H9 (cell line): ENCODE results near the gene SLC35F5. TPM values are rescaled to one million over a fixed set of nuclear protein-coding genes. Genes with fewer than 3 reads are reported as not detected.

Experiments used
- DNase-seq: peaks from one replicate; pipeline ENCODE4 v3.0.0-alpha.2; 2017
- H2AFZ ChIP-seq: one replicate; pipeline ENCODE4 v1.6.1; 2013; ENCODE audit warnings: mild to moderate bottlenecking, low read length, control low read depth, moderate library complexity
- H2AK5ac ChIP-seq: 2 replicates; pipeline ENCODE4 v1.6.1; 2013; ENCODE audit warnings: low read length, control low read depth, mixed read lengths; ENCODE audit not compliant: insufficient read length
- H2BK120ac ChIP-seq: one replicate; pipeline ENCODE4 v1.6.1; 2013; ENCODE audit warnings: low read depth, mild to moderate bottlenecking, low read length, control low read depth, inconsistent platforms; ENCODE audit not compliant: poor library complexity, severe bottlenecking
- H2BK12ac ChIP-seq: 2 replicates; pipeline ENCODE4 v1.6.1; 2013; ENCODE audit warnings: low read length, control low read depth, mixed read lengths, low read depth; ENCODE audit not compliant: insufficient read length
- H2BK15ac ChIP-seq: 2 replicates; pipeline ENCODE4 v1.6.1; 2013; ENCODE audit warnings: low read depth, low read length, control low read depth
- H2BK20ac ChIP-seq: one replicate; pipeline ENCODE4 v1.6.1; 2013; ENCODE audit warnings: low read depth, mild to moderate bottlenecking, low read length, control low read depth, inconsistent platforms; ENCODE audit not compliant: poor library complexity, severe bottlenecking
- H2BK5ac ChIP-seq: 2 replicates; pipeline ENCODE4 v1.6.1; 2013; ENCODE audit warnings: low read length, control low read depth, mixed read lengths; ENCODE audit not compliant: insufficient read length
- H3K14ac ChIP-seq: 2 replicates; pipeline ENCODE4 v1.6.1; 2013; ENCODE audit warnings: low read length, control low read depth; ENCODE audit not compliant: insufficient read depth
- H3K18ac ChIP-seq: 2 replicates; pipeline ENCODE4 v1.6.1; 2013; ENCODE audit warnings: low read depth, mild to moderate bottlenecking, mixed read lengths, low read length, control low read depth; ENCODE audit not compliant: insufficient read length
- H3K23ac ChIP-seq: 2 replicates; pipeline ENCODE4 v1.6.1; 2013; ENCODE audit warnings: low read length, control low read depth, mixed read lengths, low read depth; ENCODE audit not compliant: insufficient read length
- H3K23me2 ChIP-seq: 2 replicates; pipeline ENCODE4 v1.6.1; 2013; ENCODE audit warnings: low read depth, mild to moderate bottlenecking, mixed read lengths, low read length, control low read depth; ENCODE audit not compliant: insufficient read length, poor library complexity, severe bottlenecking
- H3K27ac ChIP-seq: 2 replicates; pipeline ENCODE4 v1.5.1; 2013; ENCODE audit warnings: low read length, control low read depth, mixed read lengths, low read depth; ENCODE audit not compliant: insufficient read length
- H3K27me3 ChIP-seq: 2 replicates; pipeline ENCODE4 v1.6.1; 2013; ENCODE audit warnings: low read length, control low read depth, inconsistent platforms; ENCODE audit not compliant: insufficient read depth
- H3K4ac ChIP-seq: 2 replicates; pipeline ENCODE4 v1.6.1; 2013; ENCODE audit warnings: low read depth, mild to moderate bottlenecking, control low read depth, inconsistent platforms, low read length, moderate library complexity
- H3K4me1 ChIP-seq: 2 replicates; pipeline ENCODE4 v1.6.1; 2013; ENCODE audit warnings: low read length, control low read depth, inconsistent platforms; ENCODE audit not compliant: insufficient read depth
- H3K4me2 ChIP-seq: 2 replicates; pipeline ENCODE4 v1.6.1; 2013; ENCODE audit warnings: low read length, control low read depth, mixed read lengths; ENCODE audit not compliant: insufficient read length, insufficient read depth
- H3K56ac ChIP-seq: 2 replicates; pipeline ENCODE4 v1.6.1; 2013; ENCODE audit warnings: low read depth, mild to moderate bottlenecking, mixed read lengths, low read length, control low read depth; ENCODE audit not compliant: insufficient read length
- H3K79me1 ChIP-seq: 2 replicates; pipeline ENCODE4 v1.6.1; 2013; ENCODE audit warnings: low read depth, mild to moderate bottlenecking, moderate library complexity, low read length, control low read depth, inconsistent platforms; ENCODE audit not compliant: insufficient read depth, poor library complexity, severe bottlenecking
- H3K79me2 ChIP-seq: 2 replicates; pipeline ENCODE4 v1.6.1; 2013; ENCODE audit warnings: low read length, control low read depth, inconsistent platforms; ENCODE audit not compliant: insufficient read depth
- H3K9ac ChIP-seq: 2 replicates; pipeline ENCODE4 v1.6.1; 2013; ENCODE audit warnings: low read length, control low read depth, mixed read lengths; ENCODE audit not compliant: insufficient read length; ENCODE audit errors: extremely low read depth
- H3K9me3 ChIP-seq: one replicate; pipeline ENCODE4 v1.6.1; 2013; ENCODE audit warnings: low read depth, low read length, inconsistent platforms; ENCODE audit not compliant: control insufficient read depth
- H3T11ph ChIP-seq: one replicate; pipeline ENCODE4 v1.6.1; 2013; ENCODE audit warnings: mild to moderate bottlenecking, low read length, control low read depth, inconsistent platforms
- H4K20me1 ChIP-seq: one replicate; pipeline ENCODE4 v1.6.1; 2013; ENCODE audit not compliant: control insufficient read depth, insufficient read length, insufficient read depth
- H4K5ac ChIP-seq: 2 replicates; pipeline ENCODE4 v1.6.1; 2013; ENCODE audit warnings: low read depth, mild to moderate bottlenecking, mixed read lengths, low read length, control low read depth; ENCODE audit not compliant: insufficient read length
- H4K8ac ChIP-seq: replicated peaks from 2 replicates; pipeline ENCODE4 v1.6.1; 2013; ENCODE audit warnings: low read length, control low read depth, mixed read lengths, low read depth; ENCODE audit not compliant: insufficient read length
- H4K91ac ChIP-seq: 2 replicates; pipeline ENCODE4 v1.6.1; 2013; ENCODE audit warnings: low read depth, mild to moderate bottlenecking, moderate library complexity, mixed read lengths, low read length, control low read depth; ENCODE audit not compliant: insufficient read length
- H3K27ac Mint-ChIP-seq, 3 experiments: 2 replicates in 2 of 3; 3 replicates in 1 of 3; pipeline ENCODE4 v1.8.0; 2020 to 2021; ENCODE audit warnings: mixed read lengths in 3 of 3, mild to moderate bottlenecking in 1 of 3, moderate library complexity in 1 of 3
- H3K27me3 Mint-ChIP-seq: 2 replicates; pipeline ENCODE4 v1.8.0; 2021; ENCODE audit warnings: low read depth, mild to moderate bottlenecking, moderate library complexity, mixed read lengths
- H3K36me3 Mint-ChIP-seq, 3 experiments: 2 replicates in 2 of 3; 3 replicates in 1 of 3; pipeline ENCODE4 v1.8.0; 2020 to 2021; ENCODE audit warnings: low read depth in 3 of 3, mixed read lengths in 3 of 3; ENCODE audit not compliant: insufficient read depth in 1 of 3
- H3K4me1 Mint-ChIP-seq, 2 experiments: 2 replicates each; pipeline ENCODE4 v1.8.0; 2020; ENCODE audit warnings: mixed read lengths in 2 of 2
- H3K4me3 Mint-ChIP-seq, 2 experiments: 2 replicates in 1 of 2; 3 replicates in 1 of 2; pipeline ENCODE4 v1.8.0; 2020 to 2021; ENCODE audit warnings: mild to moderate bottlenecking in 2 of 2, mixed read lengths in 2 of 2, moderate library complexity in 1 of 2
- H3K9me3 Mint-ChIP-seq, 2 experiments: 2 replicates in 1 of 2; 3 replicates in 1 of 2; pipeline ENCODE4 v1.8.0; 2020; ENCODE audit warnings: mild to moderate bottlenecking in 2 of 2, mixed read lengths in 2 of 2, moderate library complexity in 1 of 2
- WGBS: extraction: QIAGEN DNeasy Blood & Tissue Kit; methylation state at CpG from one replicate; pipeline ENCODE4 v1.1.7; 2013; ENCODE audit warnings: missing lambda C conversion rate, low lambda C conversion rate, mixed read lengths; ENCODE audit not compliant: insufficient read length; ENCODE audit errors: extremely low coverage; 5-methylcytosine and 5-hydroxymethylcytosine counted together
- total RNA-seq: library from RNA; stranded (reverse); gene quantifications from 2 replicates; pipeline ENCODE4 v1.2.1, GENCODE V29; 2021
- TF ChIP-seq, protein P1 (sequence below): fragments of 200-600 bp; sonication (generic); conservative IDR thresholded peaks from 3 replicates; pipeline ENCODE4 v1.8.0; 2021; ENCODE audit warnings: antibody characterized with exemption, mild to moderate bottlenecking

SLC35F5 gene
- total RNA-seq, 1 experiment from 2014 or later: 31.3 TPM

DNA sequence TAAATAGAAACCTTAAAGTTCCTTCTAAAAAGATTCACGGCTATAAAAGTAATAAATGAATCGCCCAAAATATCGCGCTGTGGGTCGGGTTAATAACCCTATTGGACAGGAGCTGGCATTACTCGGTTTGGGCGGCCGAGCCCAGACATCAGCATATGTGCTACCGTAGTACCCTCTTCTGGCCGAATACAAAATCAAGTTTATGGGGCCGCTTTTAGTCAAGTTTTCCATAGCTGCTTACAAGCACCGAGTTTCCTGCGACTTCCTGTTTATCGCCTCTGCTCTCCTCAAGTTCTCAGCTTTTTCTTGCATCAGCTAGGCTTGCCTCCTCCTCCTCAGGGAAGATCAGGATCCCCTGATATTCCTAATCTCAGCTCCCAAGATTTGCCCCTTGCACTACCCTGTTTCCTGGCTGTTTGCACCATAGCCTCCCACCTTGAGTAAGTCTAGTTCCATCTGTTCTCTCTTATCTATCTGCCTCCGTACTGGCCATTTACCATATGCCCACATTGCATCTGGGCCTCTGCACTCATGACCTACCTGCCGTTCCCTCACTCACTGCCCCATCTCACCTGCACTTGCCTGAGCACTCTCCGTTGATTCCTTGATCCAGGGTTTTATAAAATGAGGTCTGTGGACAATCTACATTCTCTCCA, 56.1 kb downstream of the SLC35F5 start:
- H3K9me3 ChIP-seq: no peaks in the 10 kb centered on the region
- Mint-ChIP-seq H3K27ac (peak overlapping the region in 1 of 3 experiments; percentile 49; a peak in 2 of 7 replicates), H3K27me3 (peaks cover 2% of the 10 kb centered on the region), H3K9me3 (peaks cover 8 to 11% of the 10 kb centered on the region in 2 experiments; a peak in 3 of 5 replicates), H3K4me1 (peaks cover 0 to 4% of the 10 kb centered on the region in 2 experiments; a peak in 2 of 4 replicates), H3K36me3 (peaks cover 4 to 10% (median 9%) of the 10 kb centered on the region in 3 experiments), H3K4me3 (no peak overlapping the region)
- no peak overlapping the region for H2BK20ac ChIP-seq
- no peak overlapping the region for H2AFZ ChIP-seq
- no peak overlapping the region for H4K91ac ChIP-seq
- H3K27ac ChIP-seq: no peak overlapping the region
- no peak overlapping the region for H3K4ac ChIP-seq
- no peaks in the 10 kb centered on the region for H3K4me1 ChIP-seq
- no peak overlapping the region; the same call in 1 of the 2 replicates for H3K14ac ChIP-seq
- H3K18ac ChIP-seq: no peak overlapping the region
- no peak overlapping the region for H3K9ac ChIP-seq
- no peak overlapping the region for H4K8ac ChIP-seq
- no peaks in the 10 kb centered on the region for H3K27me3 ChIP-seq
- H3K79me2 ChIP-seq: no peaks in the 10 kb centered on the region
- TF ChIP-seq, protein P1, sequence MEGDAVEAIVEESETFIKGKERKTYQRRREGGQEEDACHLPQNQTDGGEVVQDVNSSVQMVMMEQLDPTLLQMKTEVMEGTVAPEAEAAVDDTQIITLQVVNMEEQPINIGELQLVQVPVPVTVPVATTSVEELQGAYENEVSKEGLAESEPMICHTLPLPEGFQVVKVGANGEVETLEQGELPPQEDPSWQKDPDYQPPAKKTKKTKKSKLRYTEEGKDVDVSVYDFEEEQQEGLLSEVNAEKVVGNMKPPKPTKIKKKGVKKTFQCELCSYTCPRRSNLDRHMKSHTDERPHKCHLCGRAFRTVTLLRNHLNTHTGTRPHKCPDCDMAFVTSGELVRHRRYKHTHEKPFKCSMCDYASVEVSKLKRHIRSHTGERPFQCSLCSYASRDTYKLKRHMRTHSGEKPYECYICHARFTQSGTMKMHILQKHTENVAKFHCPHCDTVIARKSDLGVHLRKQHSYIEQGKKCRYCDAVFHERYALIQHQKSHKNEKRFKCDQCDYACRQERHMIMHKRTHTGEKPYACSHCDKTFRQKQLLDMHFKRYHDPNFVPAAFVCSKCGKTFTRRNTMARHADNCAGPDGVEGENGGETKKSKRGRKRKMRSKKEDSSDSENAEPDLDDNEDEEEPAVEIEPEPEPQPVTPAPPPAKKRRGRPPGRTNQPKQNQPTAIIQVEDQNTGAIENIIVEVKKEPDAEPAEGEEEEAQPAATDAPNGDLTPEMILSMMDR: no peak; the same call in 2 of the 3 replicates
- H4K20me1 ChIP-seq: no peaks in the 10 kb centered on the region
- H2BK120ac ChIP-seq: no peak overlapping the region
- H3T11ph ChIP-seq: no peak overlapping the region
- H3K4me2 ChIP-seq: no peak overlapping the region
- no peaks in the 10 kb centered on the region for H3K79me1 ChIP-seq
- no peak overlapping the region for H2AK5ac ChIP-seq
- H3K56ac ChIP-seq: no peak overlapping the region
- H2BK5ac ChIP-seq: no peak overlapping the region
- H4K5ac ChIP-seq: no peak overlapping the region
- H3K23me2 ChIP-seq: no peaks in the 10 kb centered on the region
- no peak overlapping the region for H2BK12ac ChIP-seq
- no peak overlapping the region for H3K23ac ChIP-seq
- no CpG with 5 or more reads among the region's 17 CpGs for WGBS
- no peak overlapping the region for H2BK15ac ChIP-seq
- peak; percentile 35 for DNase-seq
